Retinal pigment epithelial cell (primary cell): ENCODE results near the gene EN2.

Experiments used
- DNase-seq: peaks from one replicate; pipeline ENCODE4 v3.0.0-alpha.2; 2010; ENCODE audit warnings: low read depth
- H3K4me3 ChIP-seq: 2 replicates; pipeline ENCODE4 v1.5.1; 2011; ENCODE audit warnings: mild to moderate bottlenecking, low read length, control low read depth, moderate library complexity
- CTCF ChIP-seq: conservative IDR thresholded peaks from 2 replicates; pipeline ENCODE4 v1.5.1; 2011; ENCODE audit warnings: low read depth, low read length, control low read depth, inconsistent platforms

Gene EN2

GRCh38 chr7:155470686-155471638 lies 13.0 kb downstream of the EN2 start:
- H3K4me3 ChIP-seq: no peak overlapping the region
- no peak for TF ChIP-seq CTCF
- no peak for DNase-seq

- H3K4me3 ChIP-seq: no peak overlapping the region
- DNase-seq: no peak
- no peak for TF ChIP-seq CTCF
Observed at GRCh38 chr7:155471718-155472117, 13.8 kb downstream of the EN2 start.

- no peak overlapping the region for H3K4me3 ChIP-seq
- no peak for DNase-seq
- no peak for TF ChIP-seq CTCF
Observed at GRCh38 chr7:155477476-155477875, 19.5 kb downstream of the EN2 start.

- no peak overlapping the region for H3K4me3 ChIP-seq
- no peak for TF ChIP-seq CTCF
- DNase-seq: no peak
Observed at GRCh38 chr7:155481764-155482163, 23.8 kb downstream of the EN2 start.

- TF ChIP-seq CTCF: no peak
- DNase-seq: no peak
- H3K4me3 ChIP-seq: no peak overlapping the region
Observed at GRCh38 chr7:155482511-155483183, 24.7 kb downstream of the EN2 start.

- no peak for TF ChIP-seq CTCF
- no peak for DNase-seq
- H3K4me3 ChIP-seq: no peak overlapping the region
Observed at GRCh38 chr7:155483245-155483644, 25.3 kb downstream of the EN2 start.
